Measurements from ENCODE around the gene PRRT1. TPM values are rescaled to one million over a fixed set of nuclear protein-coding genes. Genes with fewer than 3 reads are reported as not detected.

The PRRT1 gene
- total RNA-seq, 1 experiment from 2014 or later = not detected

Other genes with a start within 250 kb of the PRRT1 start
- gene ZBTB12, start 249.9 kb downstream of the PRRT1 start, total RNA-seq (2014; rRNA removed; shearing (Covaris generic)) = 7.5 and 9.8 TPM in 2 replicates
- 0.24 and 1.5 TPM in 2 replicates for gene C2, start 224.2 kb downstream of the PRRT1 start, total RNA-seq (2014; rRNA removed; shearing (Covaris generic))
- gene CFB, start 205.8 kb downstream of the PRRT1 start, total RNA-seq (2014; rRNA removed; shearing (Covaris generic)) = 0.18 and 0.86 TPM in 2 replicates
- 180 and 195 TPM in 2 replicates for gene NELFE, start 193.0 kb downstream of the PRRT1 start, total RNA-seq (2014; rRNA removed; shearing (Covaris generic))
- gene SKIC2, start 192.8 kb downstream of the PRRT1 start, total RNA-seq (2014; rRNA removed; shearing (Covaris generic)) = 59.7 and 62.5 TPM in 2 replicates
- gene DXO, start 179.8 kb downstream of the PRRT1 start, total RNA-seq (2014; rRNA removed; shearing (Covaris generic)) = 24.3 and 26.0 TPM in 2 replicates
- gene C4A, start 169.9 kb downstream of the PRRT1 start, total RNA-seq (2014; rRNA removed; shearing (Covaris generic)) = 0.27 and 3.2 TPM in 2 replicates
- gene C4B, start 137.1 kb downstream of the PRRT1 start, total RNA-seq (2014; rRNA removed; shearing (Covaris generic)) = 0.30 and 3.7 TPM in 2 replicates
- not detected in 2 replicates for gene CYP21A2, start 113.5 kb downstream of the PRRT1 start, total RNA-seq (2014; rRNA removed; shearing (Covaris generic))
- gene TNXB, start 42.6 kb downstream of the PRRT1 start, total RNA-seq (2014; rRNA removed; shearing (Covaris generic)) = 0.11 and 0.24 TPM in 2 replicates
- gene ATF6B, start 23.7 kb downstream of the PRRT1 start, total RNA-seq (2014; rRNA removed; shearing (Covaris generic)) = 16.6 and 17.7 TPM in 2 replicates
- 12.7 and 20.2 TPM in 2 replicates for gene FKBPL, start 21.7 kb downstream of the PRRT1 start, total RNA-seq (2014; rRNA removed; shearing (Covaris generic))
- 29.4 and 145 TPM in 2 replicates for gene PPT2, start 2.2 kb upstream of the PRRT1 start, total RNA-seq (2014; rRNA removed; shearing (Covaris generic))
- gene EGFL8, start 12.7 kb upstream of the PRRT1 start, total RNA-seq (2014; rRNA removed; shearing (Covaris generic)) = 0.21 and 2.2 TPM in 2 replicates
- 37.4 and 42.6 TPM in 2 replicates for gene AGPAT1, start 24.1 kb upstream of the PRRT1 start, total RNA-seq (2014; rRNA removed; shearing (Covaris generic))
- 70.4 and 80.2 TPM in 2 replicates for gene RNF5, start 26.5 kb upstream of the PRRT1 start, total RNA-seq (2014; rRNA removed; shearing (Covaris generic))
- gene AGER, start 32.3 kb upstream of the PRRT1 start, total RNA-seq (2014; rRNA removed; shearing (Covaris generic)) = 0.60 and 1.1 TPM in 2 replicates
- 31.7 and 45.4 TPM in 2 replicates for gene PBX2, start 38.3 kb upstream of the PRRT1 start, total RNA-seq (2014; rRNA removed; shearing (Covaris generic))
- gene GPSM3, start 40.7 kb upstream of the PRRT1 start, total RNA-seq (2014; rRNA removed; shearing (Covaris generic)) = 2.2 and 6.6 TPM in 2 replicates
- 2.3 and 3.2 TPM in 2 replicates for gene NOTCH4, start 72.1 kb upstream of the PRRT1 start, total RNA-seq (2014; rRNA removed; shearing (Covaris generic))
- not detected in 2 replicates for gene TSBP1, start 220.0 kb upstream of the PRRT1 start, total RNA-seq (2014; rRNA removed; shearing (Covaris generic))

Data from Daoy (cell line).